GM18873 (cell line): ENCODE data around the gene NT5DC3.

Experiments
- ATAC-seq: cut with Tn5 transposase; IDR thresholded peaks from one replicate; pipeline ENCODE4 v1.9.1; 2021; ENCODE audit warnings: mild to moderate bottlenecking, moderate library complexity, moderate number of reproducible peaks; ENCODE audit not compliant: unreplicated experiment, low FRiP score

Gene NT5DC3

DNA sequence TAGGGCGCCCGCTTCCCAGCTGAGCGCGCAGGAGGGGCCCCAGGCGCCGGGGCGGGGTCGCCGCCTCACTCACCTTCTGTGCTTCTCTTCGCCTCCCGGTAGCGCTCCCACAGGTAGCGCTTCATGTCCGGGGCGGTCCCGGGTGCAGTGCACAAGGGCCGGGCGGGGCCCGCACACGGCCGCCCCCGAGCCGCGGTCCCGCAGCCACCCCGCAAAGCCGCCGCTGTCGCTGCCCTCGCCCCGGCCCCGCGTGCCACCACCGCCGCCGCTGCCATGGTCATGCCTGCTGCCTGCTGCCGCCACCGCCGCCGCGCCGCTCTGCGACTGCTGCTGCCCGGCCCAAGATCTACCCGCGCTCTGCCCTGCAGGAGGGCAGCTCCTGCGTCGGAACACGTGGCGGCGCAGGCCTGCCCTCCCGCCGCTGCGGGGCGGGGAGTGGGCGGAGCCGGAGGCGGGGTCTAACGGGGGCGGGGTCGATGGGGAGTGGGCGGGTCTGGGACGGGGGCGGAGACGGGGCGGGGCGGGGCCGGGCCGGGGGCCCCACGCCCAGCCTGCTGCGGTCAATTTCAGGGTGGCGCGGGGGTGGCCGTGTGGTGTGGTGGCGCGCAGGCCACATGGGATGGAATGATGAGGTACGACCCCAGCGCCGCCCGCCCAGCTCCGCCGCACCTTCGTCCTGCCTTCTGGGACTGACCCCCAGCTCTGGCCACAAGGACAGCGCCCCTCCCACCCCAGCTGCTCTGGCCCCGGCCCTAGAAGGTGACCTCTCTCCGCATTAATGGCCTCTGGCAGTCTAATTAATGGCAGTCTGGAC is at the start of gene NT5DC3:
Gene NT5DC3 (minus strand): TSS at position 359 of the 814 bp plus-strand sequence. CDS start 78 bp downstream, at position 281.
- ATAC-seq, result peak; percentile 76

DNA sequence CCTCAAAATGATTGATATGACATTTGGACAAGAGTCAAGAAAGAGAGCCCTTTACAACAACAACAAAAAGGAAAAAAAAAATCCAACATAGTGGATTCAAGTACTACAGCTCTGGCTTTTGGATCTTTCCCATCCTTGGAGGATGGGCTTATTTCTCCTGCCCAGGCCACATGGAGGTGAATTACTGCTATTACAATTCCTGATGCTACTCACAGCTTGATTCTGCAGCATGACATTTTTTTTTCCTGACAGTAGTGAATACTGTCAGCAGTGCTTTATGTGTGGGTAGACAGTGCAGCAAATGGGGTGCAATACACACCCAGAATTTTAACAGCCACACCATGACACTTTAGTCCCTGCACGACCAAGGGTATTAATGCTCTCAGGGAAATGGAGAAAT is 46.7 kb upstream of the NT5DC3 start:
- no peak for ATAC-seq

DNA sequence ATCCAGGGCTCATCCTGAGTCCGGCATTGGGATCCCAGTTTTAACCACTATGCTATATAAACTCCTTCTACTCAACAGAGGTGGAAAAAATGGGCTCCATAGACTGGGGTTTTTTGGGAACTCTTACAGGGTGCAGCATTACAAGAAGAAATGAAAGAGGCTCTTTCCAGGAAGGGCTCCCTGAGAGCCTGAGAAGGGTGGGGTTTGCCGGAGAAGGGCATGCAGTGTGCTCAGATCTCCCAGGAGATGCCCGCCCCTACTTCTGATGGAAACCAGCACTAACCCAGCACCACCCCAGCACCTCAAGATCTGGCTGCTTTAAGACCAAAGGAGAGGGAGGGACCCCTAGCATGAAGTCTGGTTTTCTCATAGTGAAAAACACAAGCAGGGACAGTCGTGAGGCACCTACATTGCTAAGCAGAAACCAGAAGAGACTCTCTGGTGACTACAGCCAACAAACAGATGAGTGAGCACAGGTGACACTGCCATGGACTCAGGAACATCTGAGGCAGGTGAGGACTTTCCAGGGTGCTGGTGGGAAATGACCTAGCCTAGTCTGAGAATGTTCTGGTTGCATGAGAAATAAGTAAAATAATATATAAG is 45.3 kb upstream of the NT5DC3 start:
- no peak for ATAC-seq

DNA sequence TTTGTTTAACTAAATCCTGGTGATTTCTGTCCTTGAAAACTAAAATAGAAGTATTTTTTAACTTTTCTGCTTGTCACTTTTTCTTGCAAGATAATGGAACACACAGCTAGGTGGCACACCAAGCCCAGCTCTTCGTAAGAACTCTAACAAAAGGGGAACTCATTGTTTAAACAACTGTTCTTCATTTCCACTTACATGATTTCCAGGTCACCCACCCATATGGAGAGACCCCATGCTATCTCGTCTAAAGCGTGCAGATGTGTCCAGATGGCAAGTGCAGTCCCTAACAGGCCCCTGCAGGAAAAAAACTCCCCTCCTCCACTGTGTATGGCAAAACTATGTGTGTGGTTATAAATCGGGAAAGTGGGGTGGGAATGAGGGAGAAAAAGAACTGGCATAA is 43.3 kb upstream of the NT5DC3 start:
- ATAC-seq, result no peak

DNA sequence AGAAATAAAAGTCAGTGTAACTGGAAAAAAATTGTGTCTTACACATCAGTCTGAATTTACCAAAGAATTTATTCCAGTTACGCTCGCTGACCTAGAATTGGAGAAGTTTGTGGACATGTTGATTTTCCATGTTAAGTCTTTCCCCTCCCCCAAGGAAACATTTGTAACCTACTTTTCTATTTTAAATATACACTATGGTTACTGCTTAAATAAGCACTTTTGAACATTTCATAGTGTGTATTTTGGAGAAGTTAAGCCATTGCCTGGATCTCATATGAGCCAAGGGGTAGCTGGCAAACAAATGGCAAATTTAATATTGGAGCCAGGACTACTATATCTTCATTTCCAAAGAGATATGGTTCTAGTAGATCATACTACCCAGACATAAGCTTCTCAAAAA is 42.9 kb upstream of the NT5DC3 start:
- no peak for ATAC-seq

DNA sequence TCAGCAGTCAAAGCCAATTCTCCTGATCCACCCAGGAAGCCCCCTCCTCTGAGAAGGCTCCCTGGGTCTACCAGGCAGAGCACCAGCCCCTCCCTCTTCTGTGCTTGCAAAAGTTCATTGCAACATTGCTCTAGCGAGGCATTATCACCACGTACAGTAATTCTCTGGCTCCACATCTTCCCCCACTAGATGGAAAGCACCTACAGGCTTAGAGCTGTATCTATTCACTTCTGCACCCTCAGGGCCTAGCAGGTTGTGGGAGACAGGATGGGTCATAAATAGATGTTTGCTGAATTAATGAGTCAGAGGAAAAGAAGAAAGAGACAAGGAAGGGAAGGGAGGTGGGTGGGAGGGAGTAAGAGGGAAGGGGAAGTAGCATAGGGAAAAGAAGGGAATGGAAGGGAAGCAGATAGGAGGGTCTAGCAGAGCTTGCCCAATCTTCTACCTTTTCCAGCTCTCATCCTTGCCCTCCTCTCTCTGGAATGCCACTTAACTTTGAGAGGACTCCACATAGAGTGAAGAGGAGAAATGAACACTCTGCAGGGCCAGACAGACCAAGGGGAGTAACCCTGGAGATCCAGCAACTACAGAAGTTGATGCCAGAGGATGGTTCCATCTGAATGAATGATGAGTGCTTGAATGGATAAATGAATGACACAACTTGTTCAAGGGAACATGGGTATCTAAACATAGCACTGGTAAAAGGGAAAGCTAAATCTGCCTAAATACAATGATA is 42.0 kb upstream of the NT5DC3 start:
- no peak for ATAC-seq

DNA sequence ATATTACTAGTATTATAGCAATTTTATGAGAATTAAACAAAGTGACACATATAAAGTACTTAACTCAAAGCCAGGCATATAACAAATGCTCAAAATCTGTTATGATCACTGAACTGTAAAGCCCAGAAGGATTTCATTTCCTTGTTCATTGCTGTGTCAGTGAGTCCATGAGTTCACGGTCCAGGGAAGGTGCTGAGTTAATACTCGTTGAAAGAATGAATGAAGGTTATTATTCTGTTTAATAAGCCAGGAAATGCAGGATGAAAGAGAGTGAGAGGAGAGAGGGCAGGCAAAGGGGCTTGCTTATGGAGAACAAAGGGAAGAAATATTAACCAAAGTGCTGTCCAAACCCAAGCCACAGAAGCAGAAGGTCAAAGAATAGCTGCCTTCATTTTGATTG is 40.2 kb upstream of the NT5DC3 start:
- no peak for ATAC-seq

DNA sequence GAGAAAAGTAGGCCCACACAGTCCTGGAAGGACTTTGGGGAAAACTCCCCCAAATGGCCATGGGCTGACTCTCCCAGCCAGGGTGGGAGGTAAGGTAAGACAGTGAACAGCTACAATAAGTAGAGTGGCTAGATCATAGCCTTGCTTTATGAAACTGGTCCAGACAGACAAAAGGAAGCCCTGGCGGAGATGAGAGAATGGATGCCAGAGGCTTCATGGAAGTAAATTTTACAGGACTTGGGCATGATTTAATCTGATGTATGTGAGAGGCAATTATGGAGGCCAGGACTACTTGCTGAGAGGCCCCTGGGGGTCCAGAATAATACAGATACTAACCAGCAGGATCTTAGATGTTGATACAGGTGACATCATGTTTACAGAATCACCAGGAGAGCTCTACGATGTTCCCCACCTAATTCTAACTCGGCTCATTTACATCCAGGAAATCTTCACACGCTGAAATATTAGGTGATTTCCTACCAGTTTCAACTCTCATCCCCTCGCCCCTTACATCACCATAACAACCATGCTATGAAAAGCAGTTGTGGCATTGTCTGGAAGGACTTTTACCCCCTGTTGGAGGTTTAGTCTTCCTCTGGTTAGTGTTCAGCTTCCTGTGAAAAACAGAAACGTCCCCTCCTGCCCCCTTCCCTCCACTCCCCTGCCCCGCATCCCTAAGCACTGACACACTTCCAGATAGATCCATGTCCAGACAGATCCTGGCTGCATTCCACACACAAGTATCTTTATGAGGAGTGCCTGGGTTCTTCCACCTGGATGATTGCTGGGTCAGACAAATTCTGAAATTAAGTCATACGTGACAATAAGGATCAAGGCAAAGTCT is 39.5 kb upstream of the NT5DC3 start:
- peak; percentile 45 for ATAC-seq

DNA sequence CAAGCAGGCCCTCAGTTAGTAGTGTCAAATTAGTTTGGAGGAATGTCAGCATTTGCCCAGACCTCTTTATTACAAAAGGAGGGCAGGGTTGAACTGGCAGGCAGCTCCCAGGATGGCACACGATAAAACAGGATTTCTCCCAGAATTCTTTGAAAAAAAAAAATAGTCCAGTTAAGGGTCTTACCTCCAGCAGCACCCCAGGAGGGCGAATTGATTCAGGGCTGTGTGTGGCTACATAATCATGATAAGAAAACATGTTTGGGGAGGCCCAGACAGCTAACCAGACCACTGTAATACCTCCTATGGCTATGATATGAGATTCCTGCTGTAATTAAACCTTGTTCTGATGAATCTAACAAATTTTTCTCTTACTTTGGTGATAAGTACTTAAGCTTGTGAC is 38.8 kb upstream of the NT5DC3 start:
- no peak for ATAC-seq

DNA sequence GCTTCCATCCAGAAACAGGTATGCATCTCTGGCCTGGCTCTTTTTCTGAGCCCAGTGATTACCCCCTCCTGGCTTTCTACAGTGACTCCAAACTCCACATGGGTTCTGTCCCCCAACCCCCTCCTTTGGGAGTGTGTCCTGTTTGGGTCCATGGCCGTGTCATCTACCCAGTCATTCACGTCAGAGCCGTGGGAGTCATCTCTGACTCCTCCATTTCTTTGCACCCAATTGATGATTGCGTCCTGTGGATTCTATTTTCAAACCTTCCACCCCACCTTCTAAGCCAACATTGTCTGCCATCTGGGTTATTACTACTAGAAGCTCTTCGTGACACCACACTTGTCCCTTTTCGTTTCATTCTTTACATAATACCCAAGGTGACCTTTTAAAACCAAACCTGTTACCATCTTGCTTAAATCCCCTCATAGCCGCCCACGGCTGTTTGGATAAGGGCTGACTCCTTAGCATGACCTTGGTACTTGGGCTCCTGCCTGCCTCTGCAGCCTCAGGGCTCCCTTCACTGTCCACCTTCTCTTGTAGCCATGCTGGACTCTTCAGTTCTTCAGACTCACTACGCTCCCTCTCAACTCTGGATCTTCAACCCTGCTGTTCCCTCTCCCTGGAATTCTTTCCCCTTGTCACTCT is 38.1 kb upstream of the NT5DC3 start:
- ATAC-seq, result no peak

DNA sequence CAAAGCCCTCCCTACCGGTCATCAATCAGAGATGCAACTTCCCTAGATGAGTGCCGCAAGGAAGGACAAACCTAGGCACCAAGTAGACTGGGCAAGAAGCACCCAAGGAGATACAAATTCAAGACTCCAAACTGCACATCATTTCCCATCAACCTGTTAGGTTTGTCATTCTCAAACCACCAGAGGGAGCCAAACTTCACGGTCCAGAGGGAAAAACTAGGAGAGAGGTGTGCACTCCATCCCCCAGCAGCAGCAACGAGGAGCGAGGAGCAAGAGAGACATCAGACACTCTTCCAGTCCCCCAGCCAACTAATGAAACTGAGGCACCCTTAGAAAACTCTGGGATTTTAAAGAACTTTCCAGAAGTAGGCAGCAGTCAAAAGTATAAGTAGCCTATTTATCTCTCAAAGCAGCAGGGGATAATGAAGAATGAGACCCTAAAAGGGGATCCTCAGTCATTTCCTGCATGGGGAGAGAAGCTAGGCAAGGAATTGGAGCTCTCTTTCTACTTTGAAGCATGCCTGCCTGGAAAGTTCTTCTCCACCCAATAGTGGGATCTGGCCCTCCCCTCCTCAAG is 37.0 kb upstream of the NT5DC3 start:
- no peak for ATAC-seq

DNA sequence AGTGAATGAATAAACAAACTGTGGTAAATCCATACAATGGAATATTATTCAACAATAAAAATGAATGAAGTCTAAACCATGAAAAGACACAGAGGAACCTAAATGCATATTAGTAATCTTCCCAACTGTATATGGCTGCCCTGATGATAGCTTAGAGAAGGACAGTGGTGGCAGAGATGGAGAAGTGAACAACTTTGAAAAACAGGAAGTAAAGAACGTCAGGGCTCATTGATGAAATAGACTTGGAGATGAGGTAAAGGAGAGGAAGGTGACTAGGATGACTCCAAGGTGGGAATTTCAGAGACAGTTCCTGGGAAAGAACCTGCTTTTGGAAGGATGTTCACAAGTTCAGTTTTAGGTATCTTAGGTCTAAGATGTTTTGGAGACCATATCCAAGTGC is 36.3 kb upstream of the NT5DC3 start:
- ATAC-seq, result no peak

DNA sequence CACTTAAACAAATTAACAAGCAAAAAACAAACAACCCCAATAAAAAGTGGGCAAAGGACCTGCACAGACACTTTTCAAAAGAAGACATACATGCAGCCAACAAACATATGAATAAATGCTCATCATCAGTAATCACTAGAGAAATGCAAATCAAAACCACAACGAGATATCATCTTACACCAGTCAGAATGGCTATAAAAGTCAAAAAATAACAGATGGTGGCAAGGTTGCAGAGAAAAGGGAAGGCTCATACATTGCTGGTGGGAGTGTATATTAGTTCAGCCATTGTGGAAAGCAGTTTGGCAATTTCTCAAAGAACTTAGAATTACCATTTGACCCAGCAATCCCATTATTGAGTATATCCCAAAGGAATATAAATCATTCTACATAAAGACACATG is 34.6 kb upstream of the NT5DC3 start:
- no peak for ATAC-seq

DNA sequence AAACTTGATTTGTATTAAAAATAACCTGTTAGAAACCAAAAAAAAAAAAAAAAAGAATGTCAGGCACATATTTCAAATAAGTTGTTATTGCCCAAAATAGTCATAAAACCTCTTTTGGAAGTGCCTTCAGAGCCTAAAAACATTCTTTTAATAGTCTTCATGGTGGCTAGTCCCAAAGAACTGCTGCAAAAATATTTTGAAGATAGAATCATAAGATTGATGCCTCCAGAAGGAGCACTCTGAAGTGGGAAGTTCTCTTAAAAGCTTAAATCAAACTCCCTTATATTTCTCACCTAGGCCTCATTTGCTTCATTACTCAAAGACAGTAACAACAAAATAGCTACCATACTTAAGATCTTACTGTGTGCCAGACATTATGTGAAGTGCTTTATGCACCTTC is 27.2 kb upstream of the NT5DC3 start:
- no peak for ATAC-seq

DNA sequence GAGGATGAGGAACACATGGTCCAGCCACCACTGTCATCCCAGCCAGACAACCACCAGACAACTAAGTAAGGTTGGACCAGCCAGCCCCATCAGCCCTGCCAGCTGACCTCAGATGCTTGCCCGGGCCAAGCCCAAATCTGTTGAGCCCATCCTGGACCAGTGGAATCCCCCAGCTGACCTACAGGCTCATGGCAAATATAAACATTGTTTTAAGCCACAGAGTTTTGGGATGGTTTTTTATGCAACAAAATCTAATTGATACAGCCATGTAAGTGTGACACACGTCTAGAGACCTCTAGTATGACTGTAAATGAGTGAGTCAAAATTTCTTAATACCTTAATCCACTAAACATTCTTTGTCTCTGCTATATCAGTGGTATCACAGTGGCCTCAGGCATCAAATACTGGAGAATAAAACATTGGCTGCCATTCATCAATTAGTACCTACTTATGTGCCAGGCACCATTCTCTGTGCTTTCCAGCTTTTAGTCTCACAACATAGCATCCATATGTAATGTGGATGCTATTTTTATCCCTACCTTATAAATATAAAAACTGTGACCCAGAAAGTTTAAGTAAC is 24.2 kb upstream of the NT5DC3 start:
- no peak for ATAC-seq

DNA sequence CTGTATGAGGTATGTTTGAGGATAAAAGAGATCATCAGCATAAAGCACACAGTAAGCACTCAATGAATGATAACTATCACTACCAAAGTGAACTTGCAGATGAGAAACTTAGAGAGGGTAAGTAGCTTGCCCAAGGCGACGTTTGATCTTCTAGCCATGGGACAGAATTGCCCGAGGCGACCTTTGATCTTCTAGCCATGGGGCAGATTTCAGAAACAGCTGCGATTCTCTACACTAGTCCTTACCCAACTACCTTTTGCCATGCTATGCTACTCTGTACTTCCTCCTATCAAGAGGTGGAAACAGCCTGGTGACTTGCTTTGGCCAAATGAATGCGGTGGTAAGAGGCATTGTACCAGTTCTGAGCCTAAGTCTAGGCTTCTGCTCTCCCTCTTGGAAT is 23.7 kb upstream of the NT5DC3 start:
- no peak for ATAC-seq

DNA sequence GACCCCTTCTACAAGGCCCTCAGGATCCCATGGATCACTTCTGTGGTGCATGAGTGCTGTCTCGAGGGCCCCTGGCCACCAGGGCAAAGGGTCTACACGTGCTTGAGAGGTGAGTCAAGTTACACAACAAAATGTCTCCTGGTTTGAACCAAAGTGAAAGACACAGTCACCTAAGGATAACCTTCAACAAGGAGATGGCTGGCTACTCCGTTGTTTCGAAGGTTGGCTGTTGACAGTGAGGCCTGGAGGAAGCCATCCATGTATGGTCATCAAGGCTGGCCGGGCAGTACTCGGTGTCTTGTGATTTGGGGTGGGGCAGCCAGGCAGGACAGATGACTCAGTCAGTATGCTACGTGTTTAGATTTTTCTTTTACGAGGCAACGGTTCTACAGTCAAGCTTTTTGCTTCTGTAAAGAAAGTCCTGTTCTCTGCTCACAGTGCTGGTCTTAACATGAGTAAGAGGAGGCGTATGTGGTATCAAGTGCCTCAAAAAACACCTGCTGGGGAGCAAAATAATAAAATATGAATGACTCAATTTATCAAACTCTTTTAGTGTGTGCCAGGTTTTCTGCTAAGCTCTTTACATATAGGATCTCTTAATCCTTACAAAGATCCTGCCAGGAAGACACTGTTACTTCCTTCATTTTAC is 18.0 kb upstream of the NT5DC3 start:
- ATAC-seq, result no peak

DNA sequence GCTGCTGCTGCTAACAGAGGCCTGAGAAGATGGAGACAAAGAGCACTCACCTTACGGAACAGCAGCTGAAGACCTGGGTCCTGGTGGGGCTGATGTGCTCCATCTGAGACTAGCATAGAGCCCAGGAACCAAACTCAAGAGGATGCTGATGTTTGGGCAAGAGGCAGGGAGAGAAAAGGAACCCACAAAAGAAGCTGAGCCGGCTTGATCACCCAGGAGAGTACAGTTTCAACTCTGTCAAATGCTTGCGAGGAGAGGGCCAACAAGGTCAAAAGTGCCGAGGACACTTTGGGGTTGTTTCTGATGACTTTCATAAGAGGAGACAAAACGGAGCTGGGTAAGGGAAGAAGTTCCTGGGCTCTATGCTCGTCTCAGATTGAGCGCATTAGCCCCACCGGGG is 17.3 kb upstream of the NT5DC3 start:
- no peak for ATAC-seq

DNA sequence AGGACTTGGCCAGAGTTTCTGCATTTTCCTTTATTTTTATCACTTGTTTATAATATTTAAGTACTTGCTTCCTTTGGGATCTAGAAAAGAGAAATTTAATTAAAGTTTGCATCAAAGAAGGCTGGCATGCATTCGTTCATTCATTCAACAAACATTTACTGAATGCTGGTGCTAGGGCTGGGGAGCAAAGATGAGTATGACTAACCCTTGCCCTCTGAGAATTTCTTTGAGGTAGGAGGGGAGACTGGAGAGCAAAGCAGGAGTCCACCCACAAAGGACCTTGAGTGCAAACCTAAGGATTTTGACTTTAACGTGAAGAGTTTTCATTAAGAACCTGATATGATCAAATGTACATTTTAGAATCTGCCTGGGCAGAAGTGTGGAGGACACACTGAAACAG is 16.1 kb upstream of the NT5DC3 start:
- no peak for ATAC-seq
